Fibroblast of the aortic adventitia (primary cell): Measurements from ENCODE around the gene SLTM. TPM values are rescaled to one million over a fixed set of nuclear protein-coding genes. Genes with fewer than 3 reads are reported as not detected.
"Not testable (repeated sequence)": the region's sequence is repeated elsewhere in the genome, so short reads cannot be mapped to it uniquely, and the experiment has no call there.

Experiments used
- DNase-seq: peaks from one replicate; pipeline ENCODE4 v3.0.0-alpha.2; 2010; ENCODE audit warnings: low read depth
- H3K4me3 ChIP-seq: 2 replicates; pipeline ENCODE4 v1.5.1; 2011; ENCODE audit warnings: low read depth, mild to moderate bottlenecking, control low read depth, low read length, moderate library complexity
- CTCF ChIP-seq: IDR thresholded peaks from 2 replicates; pipeline ENCODE4 v1.5.1; 2011; ENCODE audit warnings: mild to moderate bottlenecking, low read length, control low read depth, inconsistent platforms; ENCODE audit not compliant: insufficient read depth
- total RNA-seq: library from RNA; depleted of rRNA; stranded (reverse); fragments of >200 nt; gene quantifications from 2 replicates; pipeline ENCODE4 v1.2.3, GENCODE V29; 2012; ENCODE audit warnings: low replicate concordance

The SLTM gene
- total RNA-seq, 1 donor: 68.5 TPM

GRCh38 chr15:58919232-58919631 is 14.2 kb downstream of the SLTM start:
- TF ChIP-seq CTCF: no peak
- H3K4me3 ChIP-seq: no peak overlapping the region
- no peak for DNase-seq

- peak; percentile 24 for DNase-seq
- H3K4me3 ChIP-seq: no peak overlapping the region
- no peak for TF ChIP-seq CTCF
Measured at GRCh38 chr15:58918239-58918638, 15.2 kb downstream of the SLTM start.

GRCh38 chr15:58917613-58918129 is 15.8 kb downstream of the SLTM start:
- not testable (repeated sequence) for DNase-seq, H3K4me3 ChIP-seq

- H3K4me3 ChIP-seq: no peak overlapping the region
- DNase-seq: no peak
- no peak for TF ChIP-seq CTCF
Measured at GRCh38 chr15:58916962-58917361, 16.5 kb downstream of the SLTM start.

GRCh38 chr15:58910456-58910855 is 23.0 kb downstream of the SLTM start:
- H3K4me3 ChIP-seq: no peak overlapping the region
- no peak for DNase-seq
- no peak for TF ChIP-seq CTCF

GRCh38 chr15:58909616-58910015 is 23.9 kb downstream of the SLTM start:
- no peak for TF ChIP-seq CTCF
- DNase-seq: no peak
- no peak overlapping the region for H3K4me3 ChIP-seq

GRCh38 chr15:58908550-58909309 is 24.7 kb downstream of the SLTM start:
- DNase-seq: no peak
- no peak overlapping the region for H3K4me3 ChIP-seq
- TF ChIP-seq CTCF: no peak
